Measurements from ENCODE around the gene MRPS25.

Gene MRPS25

DNA sequence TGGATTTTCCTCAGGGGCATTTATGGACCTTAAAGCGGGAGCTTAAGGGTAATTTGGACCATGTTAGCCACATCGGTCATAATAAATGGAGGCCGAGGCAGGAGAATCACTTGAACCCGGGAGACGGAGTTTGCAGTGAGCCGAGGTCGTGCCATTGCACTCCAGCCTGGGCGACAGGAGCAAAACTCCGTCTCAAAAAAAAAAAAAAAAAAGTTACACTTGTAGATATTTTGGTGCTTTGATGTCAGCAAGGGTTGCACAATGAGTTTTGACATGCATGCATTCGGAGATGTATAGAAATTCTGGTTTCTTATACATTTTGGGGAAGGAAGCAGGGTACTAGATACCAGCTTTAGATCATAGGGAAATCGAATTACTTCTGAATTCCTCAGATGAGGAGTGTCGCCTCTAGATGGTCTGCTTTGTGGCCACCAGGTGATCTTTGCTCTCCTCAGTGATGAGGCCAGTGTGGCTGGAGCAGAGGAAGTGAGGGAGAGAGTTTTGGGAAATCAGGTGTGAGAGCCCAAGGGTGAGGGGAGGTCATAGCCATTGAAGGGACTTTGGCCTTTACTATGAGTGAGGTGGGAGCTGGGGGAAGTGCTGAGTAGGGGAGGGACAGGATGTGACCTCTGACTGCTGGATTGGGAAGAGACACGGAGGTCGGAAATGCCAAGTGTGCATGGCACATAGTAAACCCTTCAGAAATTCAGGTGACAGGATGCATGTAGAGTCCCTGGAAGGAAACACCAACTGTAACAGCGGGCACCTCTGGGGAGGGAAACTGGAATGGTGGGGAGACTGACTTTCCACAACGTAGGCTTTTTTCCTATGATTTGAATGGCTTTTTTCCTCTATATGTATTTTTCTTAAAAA lies 42.2 kb upstream of the MRPS25 start:
- peak overlapping the region; percentile 47 for H3K27ac ChIP-seq
- TF ChIP-seq CTCF (conservative IDR thresholded peaks at IDR 0.05), result no peak

- TF ChIP-seq CTCF (conservative IDR thresholded peaks at IDR 0.05), result no peak
- peak overlapping the region; percentile 2; the same call in 1 of the 2 replicates for H3K27ac ChIP-seq
Measured at GRCh38 chr3:15102836-15103235, 37.7 kb upstream of the MRPS25 start.

- peak overlapping the region; percentile 2; the same call in 1 of the 2 replicates for H3K27ac ChIP-seq
- TF ChIP-seq CTCF (conservative IDR thresholded peaks at IDR 0.05), result no peak
Measured at GRCh38 chr3:15102256-15102655, 37.1 kb upstream of the MRPS25 start.

DNA sequence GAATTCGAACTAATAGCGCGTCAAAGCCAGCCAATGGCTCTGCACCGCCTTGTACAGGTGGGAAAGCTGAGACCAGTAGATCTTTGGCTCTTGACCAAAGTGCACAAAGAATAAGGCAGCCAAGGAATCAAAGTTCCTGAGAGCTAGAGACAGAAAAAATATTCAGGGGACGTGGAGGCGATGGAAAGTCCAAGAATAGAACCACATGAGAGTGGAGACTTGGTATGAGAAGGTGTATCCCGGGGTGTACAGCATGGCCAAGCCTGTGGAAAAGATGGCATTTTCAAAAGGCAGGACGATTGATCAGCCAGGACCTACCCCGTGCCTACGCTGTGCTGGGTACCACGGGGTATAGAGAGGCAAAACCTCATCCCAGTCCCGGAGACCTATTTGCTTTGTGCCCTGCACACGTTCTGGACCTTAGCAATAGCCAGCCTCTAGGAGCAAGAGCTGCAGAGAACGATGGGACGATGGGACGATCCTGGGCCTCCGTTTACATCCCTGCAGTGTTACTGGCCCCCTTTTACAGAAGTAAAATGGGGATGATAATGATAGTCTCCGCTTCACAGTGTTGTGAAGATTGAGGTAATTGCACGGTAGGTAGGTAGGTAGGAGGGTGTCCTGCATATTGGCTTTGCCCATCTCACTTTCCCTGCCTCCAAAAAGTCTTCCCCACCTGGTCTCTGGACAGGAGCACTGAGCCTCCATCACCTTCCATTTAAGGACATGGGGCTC lies 34.4 kb upstream of the MRPS25 start:
- peak overlapping the region; percentile 88 for H3K27ac ChIP-seq
- TF ChIP-seq CTCF (conservative IDR thresholded peaks at IDR 0.05), result no peak

DNA sequence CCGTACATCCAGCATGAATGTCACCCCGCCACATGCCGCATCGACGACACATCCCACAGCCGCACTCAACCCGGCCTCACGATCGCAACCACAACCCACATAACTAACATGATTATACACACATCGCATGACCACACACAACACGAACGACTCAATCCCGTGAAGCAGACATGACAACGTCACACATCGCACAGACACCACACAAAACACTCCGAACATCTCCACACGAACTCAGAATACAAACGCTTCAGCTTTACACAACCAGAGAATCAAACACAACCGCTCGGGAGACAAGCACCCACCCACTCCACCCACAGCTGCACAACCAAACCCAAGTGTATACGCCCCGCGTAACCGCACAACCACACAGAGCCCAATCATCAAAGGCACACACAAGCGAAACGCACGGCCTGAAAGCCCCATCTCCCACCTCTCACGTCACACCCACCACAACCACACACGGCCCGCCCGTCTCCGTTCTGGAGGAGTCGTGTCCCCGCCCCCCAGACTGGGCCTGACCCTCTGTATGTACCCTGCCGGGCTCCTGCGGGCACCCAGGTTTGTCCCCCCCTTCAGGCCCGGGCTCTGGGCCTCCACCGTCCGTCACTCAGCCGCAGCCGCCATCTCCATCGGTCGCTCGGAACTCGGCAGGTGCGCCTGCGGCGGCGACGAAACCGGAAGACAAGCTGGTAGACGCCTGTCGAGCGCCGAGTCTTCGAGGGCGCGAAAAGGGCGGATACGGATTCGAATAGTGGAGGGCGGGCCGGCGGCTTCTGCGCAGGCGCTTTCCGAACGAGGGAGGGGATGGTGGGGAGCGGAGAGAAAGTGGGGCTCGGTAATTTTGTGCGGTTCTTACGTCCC lies 33.6 kb upstream of the MRPS25 start, which contains the start of gene RBSN:
Gene RBSN (minus strand): TSS at position 646 of the 861 bp plus-strand sequence. CDS start 3,028 bp downstream, outside the sequence.
- peak within 1 kb of the TSS; percentile 88 for H3K27ac ChIP-seq
- no peak for TF ChIP-seq CTCF (conservative IDR thresholded peaks at IDR 0.05)

DNA sequence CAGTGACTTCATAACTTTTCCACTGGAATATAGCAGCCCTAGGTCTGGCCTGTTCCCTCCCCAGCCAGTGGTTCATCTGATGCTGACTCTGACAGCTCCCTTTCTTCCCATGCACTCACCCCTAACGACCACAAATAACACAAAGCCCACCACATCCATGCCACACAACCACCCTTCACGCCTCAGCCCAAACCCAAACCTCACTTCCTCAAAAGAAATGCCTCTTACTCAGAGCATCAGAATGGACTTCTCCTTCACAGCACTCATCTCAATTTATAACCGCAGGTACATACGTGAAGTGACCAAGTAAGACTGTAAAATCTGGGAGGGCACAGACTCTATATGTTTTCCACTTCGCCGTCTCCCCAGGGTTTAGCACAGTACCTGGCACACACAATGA lies 32.8 kb upstream of the MRPS25 start:
- peak overlapping the region; percentile 88; the same call in 1 of the 2 replicates for H3K27ac ChIP-seq

More for the DNA sequence above, 32.8 kb upstream of the MRPS25 start:
- no peak for TF ChIP-seq CTCF (conservative IDR thresholded peaks at IDR 0.05)
